D721Med (cell line): ENCODE results near the gene SLC2A11.

Experiments used
- DNase-seq: peaks from one replicate; pipeline ENCODE4 v3.0.0; 2011; ENCODE audit warnings: low spot score; ENCODE audit not compliant: insufficient read length
- FAIRE-seq: peaks from 2 replicates; lab custom pipeline; 2011; peaks lifted over from hg19 to GRCh38; lab: Jason Lieb, UNC
- TF ChIP-seq, protein P1 (sequence below): IDR thresholded peaks from 2 replicates; pipeline ENCODE4 v1.5.1; 2012; ENCODE audit warnings: mild to moderate bottlenecking, control low read depth; ENCODE audit not compliant: insufficient read depth; ENCODE audit errors: missing control alignments

SLC2A11 gene

DNA sequence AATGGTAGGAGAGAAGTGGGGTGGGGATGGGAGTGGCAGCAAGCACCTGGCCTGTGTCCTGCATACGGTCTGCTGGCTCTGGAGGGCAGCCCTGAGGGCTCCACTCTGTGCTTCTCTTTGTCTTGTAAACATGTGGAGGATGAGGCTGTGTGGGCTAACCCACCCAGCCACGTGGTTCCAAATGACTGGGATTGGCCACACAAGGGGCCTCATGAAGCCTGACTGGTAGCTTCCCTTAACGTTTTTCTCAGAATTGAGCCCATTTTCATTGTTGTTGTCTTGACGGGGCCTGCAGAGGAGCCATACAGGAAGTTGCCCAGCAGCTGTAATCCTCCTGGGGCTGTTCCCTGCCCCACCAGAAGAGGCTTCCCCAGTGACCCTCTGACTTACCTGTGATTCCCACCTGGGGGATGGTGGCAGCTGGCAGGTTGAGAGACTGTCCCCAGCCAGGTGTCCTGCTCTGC lies 36.9 kb upstream of the SLC2A11 start:
- FAIRE-seq (no peak), DNase-seq (no peak)
- TF ChIP-seq, protein P1, sequence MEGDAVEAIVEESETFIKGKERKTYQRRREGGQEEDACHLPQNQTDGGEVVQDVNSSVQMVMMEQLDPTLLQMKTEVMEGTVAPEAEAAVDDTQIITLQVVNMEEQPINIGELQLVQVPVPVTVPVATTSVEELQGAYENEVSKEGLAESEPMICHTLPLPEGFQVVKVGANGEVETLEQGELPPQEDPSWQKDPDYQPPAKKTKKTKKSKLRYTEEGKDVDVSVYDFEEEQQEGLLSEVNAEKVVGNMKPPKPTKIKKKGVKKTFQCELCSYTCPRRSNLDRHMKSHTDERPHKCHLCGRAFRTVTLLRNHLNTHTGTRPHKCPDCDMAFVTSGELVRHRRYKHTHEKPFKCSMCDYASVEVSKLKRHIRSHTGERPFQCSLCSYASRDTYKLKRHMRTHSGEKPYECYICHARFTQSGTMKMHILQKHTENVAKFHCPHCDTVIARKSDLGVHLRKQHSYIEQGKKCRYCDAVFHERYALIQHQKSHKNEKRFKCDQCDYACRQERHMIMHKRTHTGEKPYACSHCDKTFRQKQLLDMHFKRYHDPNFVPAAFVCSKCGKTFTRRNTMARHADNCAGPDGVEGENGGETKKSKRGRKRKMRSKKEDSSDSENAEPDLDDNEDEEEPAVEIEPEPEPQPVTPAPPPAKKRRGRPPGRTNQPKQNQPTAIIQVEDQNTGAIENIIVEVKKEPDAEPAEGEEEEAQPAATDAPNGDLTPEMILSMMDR = no peak

DNA sequence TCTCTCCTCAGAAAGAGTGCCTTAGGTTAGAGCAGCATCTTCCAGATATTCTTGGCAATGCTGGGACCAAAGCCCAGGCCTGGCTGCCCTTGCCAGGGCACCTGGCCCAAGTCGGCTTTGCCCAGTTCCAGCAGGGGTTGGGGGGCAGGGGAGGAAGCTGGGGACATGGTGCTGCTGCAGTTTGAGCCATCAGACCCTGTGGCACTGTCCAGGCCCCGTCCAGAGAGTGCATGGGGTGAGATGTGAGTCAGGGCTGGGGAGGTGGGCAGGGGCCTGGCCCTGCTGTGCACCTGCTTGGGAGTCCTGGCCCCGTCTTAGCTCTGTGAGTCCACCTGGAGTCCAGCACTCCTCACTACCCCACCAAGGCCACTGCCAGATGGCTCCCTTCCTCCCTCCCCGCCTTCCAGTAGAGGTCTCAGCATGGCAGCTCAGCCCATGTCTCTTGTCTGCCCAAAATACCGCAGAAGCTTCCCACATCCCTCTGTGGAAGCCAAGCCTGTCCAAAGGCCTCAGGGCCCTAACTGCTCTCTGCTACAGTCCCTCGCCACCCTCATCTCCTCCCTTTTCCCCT lies 35.5 kb upstream of the SLC2A11 start:
- no peak for FAIRE-seq
- no peak for DNase-seq

DNA sequence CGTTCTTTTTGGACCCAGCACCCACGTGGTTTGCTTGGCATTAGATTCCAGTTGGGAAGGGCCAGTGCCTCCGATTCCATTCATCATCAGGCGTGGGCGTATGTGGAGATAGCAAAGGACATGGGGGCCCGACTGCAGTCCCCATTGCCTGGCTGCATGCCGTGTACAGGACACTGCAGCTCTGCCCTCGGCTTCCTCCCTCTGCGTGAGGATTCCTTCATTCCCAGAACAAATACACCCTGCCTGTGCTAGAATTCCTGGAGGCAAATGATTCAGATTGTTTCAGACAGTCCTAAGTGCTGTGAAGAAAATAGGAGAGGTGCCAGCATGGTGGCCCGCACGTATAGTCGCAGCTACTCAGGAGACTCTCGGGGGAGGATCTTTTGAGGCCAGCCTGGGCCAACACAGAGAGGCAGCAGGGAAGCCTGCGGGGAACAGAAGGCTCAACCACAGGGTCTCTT lies 34.3 kb upstream of the SLC2A11 start:
- DNase-seq (no peak), FAIRE-seq (no peak)
- TF ChIP-seq, protein P1 = no peak

More for the DNA sequence above, 35.5 kb upstream of the SLC2A11 start:
- TF ChIP-seq, protein P1 = no peak

DNA sequence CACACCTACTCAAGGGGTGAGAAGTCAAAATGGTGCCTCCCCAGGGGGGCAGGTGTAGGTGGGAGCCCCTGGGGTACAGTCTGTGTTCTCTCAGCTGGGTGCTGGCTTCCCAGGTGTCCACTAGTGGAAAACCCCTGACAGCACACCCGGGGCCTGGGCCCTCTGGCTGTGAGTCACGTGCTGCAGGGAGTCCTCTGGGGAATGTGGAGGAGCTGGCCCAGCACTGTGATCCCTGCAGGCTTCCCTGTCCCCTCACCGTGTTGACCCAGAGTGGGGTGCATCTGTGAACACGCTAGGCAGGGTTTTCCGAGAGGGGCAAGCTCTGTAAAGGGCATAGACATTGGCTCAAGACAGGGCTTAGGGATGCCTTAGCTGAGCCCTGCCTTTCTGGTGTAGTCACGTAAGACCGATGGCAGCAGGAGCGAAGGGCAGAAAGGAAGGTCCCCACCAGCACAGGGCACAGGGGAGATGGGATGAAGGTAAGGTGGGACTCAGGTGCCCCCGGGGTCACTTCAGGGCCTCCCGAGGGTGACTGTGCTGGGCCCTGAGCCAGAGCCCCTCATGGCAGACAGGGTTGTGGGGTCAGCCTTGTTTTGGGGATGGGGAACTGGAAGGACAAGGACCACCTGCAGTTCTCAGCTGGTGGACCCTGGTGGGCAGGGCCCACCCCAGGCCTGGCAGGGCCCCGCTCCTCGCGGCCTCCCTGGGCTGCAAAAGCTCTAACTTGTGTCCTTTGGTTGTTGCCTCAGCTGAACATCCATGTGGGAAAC lies 33.0 kb upstream of the SLC2A11 start:
- DNase-seq (no peak), FAIRE-seq (no peak)
- TF ChIP-seq, protein P1 = no peak

DNA sequence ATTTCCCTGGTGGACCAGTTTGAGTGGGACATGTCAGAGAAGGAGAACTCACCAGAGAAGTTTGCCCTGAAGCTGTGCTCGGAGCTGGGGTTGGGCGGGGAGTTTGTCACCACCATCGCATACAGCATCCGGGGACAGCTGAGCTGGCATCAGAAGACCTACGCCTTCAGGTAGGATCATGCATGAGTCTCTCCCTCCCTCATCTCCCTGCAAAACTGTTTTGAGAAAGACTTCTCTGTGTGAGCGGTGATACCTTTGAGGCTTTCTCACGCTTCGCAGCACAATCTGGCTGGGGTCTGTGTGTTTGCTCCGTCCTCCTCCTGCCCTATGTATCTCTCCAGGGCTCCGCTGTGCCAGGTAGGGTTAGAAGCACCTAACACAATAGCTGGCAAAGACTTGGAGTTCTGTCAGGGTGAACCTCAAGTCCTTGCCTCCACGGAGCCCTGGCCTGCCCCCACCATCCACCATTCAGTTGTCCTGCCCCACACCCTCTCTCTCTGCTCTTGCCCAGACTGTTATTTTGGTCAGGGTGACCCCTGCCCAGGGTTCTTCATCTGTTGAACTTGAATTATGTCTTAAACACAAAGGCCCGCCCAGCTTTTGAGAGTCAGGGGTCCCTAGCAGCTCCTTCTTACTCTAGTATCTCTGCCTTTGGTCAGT lies 32.3 kb upstream of the SLC2A11 start:
- TF ChIP-seq, protein P1 = no peak
- FAIRE-seq (no peak), DNase-seq (no peak)

DNA sequence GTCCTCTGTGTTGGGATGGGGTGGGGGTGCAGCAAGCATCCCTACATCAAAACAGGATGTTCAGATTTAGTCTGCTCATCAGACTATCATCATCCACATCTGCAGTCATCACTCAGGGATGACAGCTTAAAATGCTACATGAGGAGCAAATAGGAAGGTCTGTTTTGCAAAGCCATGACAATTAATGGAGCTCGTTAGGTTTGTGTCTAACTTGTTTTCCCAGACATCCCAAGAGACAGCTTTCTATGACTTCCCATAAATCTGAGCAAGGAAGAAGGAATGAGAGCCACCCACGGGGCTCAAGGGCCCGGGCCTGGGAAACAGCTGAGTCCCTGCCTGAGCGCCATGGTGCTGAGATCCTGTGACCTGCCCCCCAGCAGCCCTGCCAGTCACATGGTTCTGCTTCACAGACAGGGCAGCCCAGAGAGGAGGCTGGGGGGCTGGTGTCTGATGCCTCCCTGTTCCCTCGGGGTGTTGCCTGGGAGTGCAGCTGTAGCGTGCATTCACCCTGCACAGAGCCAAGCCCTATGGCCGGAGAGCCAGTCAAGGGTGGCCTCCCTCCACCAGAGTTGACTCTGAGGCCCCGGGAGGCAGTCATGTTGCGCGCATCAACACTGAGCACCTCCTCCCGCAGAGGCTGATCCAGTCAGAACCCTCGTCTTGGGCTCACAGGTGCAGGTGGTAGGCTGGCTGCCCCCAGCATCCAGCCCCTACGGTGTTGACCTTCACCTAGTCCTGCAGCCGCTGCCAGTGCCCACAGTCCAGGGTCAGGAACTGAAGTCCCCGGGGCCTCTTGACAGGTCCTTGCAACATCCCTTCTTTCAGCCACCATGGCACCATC lies 30.9 kb upstream of the SLC2A11 start:
- TF ChIP-seq, protein P1 = no peak
- DNase-seq = no peak
- no peak for FAIRE-seq
